Measurements from ENCODE around the gene ZNF384.
A peak's percentile ranks its signal among the peaks of the same experiment; 100 is the strongest.
"Not testable (repeated sequence)": the region's sequence is repeated elsewhere in the genome, so short reads cannot be mapped to it uniquely, and the experiment has no call there.

Gene ZNF384

DNA sequence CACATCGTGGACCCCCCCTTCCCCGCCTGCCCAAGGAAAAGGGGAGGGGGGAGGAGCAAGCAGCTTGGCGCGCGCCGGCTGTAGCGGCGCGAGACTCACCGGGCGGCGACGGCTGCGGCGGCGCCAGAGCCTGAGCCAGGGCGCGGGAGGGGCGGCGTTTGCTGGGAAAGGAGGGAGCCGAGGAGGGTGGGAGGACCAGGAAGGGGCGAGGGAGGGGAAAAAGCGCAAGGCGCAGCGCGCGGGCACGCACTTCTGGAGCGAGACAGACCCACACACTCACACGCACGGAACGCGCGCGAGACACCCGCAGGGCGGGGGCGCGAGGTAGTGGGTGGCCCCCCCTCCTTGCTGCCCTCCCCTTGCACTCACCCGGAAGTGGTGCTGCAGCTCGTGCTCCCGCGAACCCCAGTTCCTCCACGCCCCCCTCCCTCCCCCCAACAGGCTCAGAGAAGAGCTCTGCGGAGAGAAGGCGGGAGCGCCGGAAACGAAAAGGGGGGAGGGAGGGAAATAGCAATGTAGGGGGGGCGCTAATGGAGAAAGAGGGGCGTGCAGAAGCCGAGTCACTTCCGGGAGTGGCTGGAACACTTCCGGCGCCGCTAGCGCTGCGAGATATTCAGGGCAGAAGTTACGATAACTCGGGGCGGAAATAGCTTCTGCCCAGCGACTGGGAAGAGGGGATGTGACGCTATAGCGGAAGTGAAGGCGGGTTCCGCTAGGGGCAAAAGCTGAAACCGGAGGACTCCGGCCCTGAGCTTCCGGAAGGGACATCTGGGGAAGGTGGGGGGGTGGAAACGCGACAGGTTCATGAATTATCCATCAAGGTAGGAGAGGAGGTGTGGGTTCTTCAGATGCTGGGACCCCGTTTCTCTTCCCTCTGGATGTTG is at the start of gene ZNF384:
TSS of gene ZNF384 (minus strand) at position 377 of the 884 bp plus-strand sequence. CDS start 9,855 bp downstream, outside the sequence.
- DNase-seq: peak; percentile 99

DNA sequence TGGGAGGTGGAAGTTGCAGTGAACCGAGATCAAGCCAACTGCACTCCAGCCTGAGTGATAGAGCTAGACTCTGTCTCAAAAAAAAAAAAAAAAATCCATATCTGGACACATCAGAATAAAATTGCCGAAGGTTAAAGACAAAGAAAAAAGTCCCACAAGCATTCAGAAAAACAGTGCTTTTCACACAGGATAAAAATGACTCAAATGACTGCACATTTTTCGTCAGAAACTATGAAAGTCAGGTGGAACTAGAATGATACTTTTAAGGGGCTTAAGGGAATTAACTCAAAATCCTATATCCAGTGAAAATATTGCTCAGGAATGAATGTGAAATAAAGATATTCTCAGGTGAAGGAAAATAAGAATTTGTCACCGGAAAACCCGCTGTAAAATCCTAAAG is 47.6 kb upstream of the ZNF384 start:
- DNase-seq: no peak

DNA sequence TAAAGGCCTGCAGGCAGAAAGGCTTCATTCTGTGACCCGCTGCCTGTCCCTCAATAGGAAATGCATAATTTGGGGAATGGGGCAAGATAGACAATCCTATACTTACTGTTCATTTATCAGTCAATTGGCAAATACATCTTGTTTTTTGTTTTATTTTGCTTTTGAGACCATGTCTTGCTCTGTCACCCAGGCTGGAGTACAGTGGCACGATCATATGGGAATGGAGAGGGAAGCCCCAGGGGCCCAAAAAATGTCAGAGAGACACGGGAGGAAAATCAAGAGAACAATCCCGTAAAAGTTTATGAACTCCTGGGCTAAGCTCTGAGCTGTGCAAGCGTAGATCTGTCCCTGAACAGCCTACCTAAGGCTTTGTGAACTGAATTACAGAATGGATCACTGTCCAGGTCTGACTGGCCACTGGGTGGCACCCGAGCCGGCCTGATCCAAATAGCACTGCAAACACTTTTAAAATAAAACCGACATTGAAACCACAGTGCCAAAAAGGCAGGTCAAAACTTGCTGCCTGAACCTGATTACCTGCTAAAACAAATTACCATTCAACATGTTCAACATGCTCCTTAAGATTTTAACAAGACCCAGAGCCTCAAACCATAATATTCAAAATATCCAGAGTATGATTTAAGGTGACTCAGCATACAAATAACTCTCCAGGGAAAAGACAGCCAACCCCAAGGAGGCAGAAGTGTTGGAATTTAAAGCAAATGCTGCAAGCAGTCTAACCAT is 46.4 kb upstream of the ZNF384 start:
- DNase-seq: peak; percentile 35

DNA sequence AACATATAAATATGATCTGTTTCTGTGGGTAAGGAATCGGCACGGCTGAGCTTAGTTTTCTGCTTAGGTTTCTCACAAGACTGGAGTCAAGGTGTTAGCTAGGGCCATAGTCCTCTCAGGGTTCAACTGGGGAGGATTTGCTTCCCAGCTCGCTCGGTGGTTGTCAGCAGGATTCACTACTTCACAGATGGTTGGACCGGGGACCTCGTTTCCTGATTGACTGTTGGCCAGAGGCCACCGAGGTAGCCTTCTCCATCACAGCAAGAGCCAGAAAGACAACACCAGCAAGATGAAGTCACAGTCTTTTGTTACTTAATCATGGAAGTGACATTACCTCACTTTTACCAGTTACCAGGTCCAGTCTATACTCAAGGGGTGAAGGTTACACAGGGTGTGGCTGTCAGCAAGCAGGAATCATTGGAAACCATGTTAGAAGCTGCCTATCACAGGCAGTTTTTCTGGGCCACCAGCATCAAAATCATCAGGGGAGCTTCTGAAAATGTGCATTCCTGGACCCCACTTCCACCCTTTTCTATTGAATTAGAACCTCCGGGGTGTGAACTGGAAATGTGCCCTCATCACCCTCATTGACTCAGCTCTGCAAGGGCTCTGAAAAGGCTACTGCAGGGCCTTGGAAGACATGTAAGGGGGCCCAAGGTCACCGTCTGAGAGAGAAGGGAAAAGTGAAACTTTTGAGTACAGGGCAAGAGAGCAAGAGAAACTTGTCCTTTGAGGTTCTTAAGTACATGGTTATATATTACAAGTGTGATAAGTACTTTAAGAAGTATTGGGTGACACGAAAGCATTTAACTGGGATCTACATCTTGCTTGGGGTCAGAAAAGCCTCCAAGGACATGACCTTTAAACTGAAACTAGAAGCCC is 45.6 kb upstream of the ZNF384 start:
- no peak for DNase-seq

GRCh38 chr12:6730169-6730568 is 41.0 kb upstream of the ZNF384 start:
- DNase-seq: no peak

DNA sequence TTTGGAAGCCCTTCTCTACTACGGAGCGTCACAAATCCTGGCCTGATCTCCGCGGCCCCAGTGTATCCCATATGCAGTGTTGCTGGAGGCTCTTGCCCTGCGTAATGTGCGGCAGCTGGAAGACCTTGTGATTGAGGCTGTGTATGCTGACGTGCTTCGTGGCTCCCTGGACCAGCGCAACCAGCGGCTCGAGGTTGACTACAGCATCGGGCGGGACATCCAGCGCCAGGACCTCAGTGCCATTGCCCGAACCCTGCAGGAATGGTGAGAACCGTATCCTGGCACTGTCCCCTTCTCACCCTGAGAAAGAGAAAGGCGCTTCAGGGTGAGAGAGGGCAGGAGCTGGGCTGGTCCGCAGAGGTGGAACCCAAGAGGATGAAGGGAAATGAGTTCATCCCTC is 40.0 kb upstream of the ZNF384 start:
- no peak for DNase-seq

- DNase-seq: no peak
Observed at GRCh38 chr12:6725350-6725749, 36.2 kb upstream of the ZNF384 start.

- no peak for DNase-seq
Observed at GRCh38 chr12:6724409-6724797, 35.2 kb upstream of the ZNF384 start.

DNA sequence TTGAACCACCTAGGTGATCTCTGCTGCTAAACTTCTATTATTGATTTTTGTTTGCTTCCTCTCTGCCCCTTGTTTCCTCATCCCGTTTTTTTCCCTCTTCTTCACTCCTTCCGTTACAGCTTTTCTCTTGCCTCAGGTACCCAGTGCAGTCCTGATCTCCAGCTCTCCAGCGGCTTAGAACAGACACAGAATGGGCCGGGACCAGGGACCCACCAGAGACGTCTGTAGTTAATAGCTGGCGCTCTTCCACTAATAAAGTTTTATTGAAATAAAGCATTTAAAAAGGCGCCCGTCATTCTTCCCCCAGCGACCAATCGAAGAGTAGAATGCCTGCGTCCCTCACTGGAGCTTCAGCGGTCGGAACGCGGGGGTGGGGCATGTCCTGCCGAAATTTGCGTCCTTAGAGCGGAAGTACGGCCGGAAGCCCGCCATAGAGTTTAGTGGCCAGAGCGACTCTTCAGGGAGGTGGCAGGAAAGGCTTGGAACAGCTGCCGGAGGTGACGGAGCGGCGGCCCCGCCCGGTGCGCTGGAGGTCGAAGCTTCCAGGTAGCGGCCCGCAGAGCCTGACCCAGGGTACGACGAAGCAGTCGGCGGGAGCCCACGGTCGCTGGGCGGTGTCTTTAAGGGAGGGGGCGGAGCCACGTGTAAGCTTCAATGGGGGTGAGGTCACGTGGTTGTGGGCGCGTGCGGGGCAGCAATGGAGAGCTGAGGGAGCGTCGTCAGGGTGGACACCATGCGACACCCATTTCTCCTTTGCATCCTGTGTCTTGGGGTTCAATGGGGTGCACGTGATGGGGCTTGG is 34.6 kb upstream of the ZNF384 start, which contains the start of gene COPS7A:
TSS of gene COPS7A (plus strand) at position 440 of the 802 bp plus-strand sequence. CDS start 611 bp downstream, outside the sequence.
- peak; percentile 98 for DNase-seq

DNA sequence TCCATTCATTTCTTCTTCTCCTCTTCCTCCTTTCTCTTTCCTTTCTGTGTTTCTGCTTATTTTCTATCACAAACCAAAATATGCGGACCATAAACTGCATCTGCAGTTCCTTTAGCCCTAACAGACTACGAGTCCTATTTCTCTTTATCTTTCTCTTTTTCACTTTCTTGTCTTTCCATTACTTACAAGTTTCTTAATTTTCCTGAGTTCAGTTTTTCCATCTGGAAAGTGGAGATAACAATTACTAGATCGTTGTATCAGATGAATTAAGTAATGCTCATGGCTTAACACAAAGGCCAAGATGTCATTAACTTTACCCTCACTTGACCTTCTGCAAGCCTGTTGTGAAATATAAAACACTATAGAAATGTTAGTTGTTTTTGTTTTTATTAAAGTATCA is 33.7 kb upstream of the ZNF384 start:
- no peak for DNase-seq

DNA sequence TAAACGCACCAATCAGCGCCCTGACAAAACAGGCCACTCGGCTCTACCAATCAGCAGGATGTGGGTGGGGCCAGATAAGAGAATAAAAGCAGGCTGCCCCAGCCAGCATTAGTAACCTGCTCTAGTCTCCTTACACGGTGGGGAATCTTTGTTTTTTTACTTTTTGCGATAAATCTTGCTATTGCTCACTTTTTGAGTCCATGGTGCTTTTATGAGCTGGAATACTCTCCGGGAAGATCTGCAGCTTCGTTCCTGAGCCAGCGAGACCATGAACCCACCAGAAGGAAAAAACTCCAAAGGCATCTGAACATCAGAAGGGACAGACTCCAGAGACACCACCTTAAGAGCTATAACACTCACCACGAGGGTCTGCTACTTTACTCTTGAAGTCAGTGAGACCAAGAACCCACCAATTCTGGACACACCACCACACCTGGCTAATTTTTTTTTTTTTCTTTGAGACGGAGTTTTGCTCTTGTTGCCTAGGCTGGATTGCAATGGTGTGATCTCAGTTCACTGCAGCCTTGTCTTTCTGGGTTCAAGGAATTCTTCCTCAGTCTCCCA is 27.8 kb upstream of the ZNF384 start:
- DNase-seq: no peak

DNA sequence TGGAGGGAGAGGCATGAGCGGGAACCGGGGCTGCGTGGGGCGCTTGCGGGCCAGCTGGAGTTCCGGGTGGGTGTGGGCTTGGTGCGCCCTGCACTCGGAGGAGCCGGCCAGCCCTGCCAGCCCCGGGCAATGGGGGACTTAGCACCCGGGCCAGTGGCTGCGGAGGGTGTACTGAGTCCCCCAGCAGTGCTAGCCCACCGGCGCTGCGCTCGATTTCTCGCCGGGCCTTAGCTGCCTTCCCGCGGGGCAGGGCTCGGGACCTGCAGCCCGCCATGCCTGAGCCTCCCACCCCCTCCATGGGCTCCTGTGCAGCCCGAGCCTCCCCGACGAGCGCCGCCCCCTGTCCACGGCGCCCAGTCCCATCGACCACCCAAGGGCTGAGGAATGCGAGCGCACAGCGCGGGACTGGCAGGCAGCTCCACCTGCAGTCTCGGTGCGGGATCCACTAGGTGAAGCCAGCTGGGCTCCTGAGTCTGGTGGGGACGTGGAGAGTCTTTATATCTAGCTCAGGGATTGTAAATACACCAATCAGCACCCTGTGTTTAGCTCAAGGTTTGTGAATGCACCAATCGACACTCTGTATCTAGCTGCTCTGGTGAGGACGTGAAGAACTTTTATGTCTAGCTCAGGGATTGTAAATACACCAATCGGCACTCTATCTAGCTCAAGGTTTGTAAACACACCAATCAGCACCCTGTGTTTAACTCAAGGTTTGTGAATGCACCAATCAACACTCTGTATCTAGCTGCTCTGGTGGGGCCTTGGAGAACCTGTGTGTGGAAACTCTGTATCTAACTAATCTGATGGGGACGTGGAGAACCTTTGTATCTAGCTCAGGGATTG is 27.1 kb upstream of the ZNF384 start:
- DNase-seq: not testable (repeated sequence)

DNA sequence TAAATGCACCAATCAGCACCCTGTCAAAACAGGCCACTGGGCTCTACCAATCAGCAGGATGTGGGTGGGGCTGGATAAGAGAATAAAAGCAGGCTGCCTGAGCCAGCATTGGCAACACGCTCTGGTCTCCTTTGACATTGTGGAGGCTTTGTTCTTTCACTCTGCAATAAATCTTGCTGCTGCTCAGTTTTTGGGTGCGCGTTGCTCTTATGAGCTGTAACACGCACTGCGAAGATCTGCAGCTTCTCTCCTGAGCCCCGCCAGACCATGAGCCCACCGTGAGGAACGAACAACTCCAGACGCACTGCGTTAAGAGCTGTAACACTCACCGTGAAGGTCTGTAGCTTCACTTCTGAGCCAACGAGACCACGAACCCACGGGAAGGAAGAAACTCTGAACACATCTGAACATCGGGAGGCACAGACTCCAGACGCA is 19.8 kb upstream of the ZNF384 start:
- DNase-seq: no peak

DNA sequence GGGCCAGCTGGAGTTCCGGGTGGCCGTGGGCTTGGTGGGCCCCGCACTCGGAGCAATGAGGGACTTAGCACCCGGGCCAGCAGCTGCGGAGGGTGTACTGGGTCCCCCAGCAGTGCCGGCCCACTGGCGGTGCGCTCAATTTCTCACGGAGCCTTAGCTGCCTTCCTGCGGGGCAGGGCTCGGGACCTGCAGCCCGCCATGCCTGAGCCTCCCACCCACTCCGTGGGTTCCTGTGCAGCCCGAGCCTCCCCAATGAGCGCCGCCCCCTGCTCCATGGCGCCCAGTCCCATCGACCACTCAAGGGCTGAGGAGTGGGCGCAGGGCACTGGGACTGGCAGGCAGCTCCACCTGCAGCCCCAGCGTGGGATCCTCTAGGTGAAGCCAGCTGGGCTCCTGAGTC is 19.2 kb upstream of the ZNF384 start:
- DNase-seq: not testable (repeated sequence)

DNA sequence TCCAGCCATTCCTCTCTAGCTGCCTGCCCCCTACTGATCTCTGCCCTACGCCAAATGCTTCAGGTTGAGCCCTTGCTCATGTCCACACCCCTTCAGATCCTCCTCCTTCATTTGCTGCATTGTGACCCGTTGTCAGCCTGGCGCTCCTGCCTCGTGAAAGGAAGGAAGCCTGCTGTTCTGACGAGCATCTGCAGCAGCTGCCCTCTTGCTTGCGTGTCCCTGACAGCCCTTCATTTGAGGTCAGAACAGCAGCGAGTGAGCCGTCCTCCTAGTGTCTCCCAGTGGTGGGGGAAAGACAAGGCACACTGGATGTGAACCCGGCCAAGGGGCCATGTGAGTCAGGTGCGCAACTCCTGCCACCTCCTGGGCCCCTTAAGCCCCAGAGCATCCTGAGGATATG is 14.5 kb upstream of the ZNF384 start:
- DNase-seq: no peak

DNA sequence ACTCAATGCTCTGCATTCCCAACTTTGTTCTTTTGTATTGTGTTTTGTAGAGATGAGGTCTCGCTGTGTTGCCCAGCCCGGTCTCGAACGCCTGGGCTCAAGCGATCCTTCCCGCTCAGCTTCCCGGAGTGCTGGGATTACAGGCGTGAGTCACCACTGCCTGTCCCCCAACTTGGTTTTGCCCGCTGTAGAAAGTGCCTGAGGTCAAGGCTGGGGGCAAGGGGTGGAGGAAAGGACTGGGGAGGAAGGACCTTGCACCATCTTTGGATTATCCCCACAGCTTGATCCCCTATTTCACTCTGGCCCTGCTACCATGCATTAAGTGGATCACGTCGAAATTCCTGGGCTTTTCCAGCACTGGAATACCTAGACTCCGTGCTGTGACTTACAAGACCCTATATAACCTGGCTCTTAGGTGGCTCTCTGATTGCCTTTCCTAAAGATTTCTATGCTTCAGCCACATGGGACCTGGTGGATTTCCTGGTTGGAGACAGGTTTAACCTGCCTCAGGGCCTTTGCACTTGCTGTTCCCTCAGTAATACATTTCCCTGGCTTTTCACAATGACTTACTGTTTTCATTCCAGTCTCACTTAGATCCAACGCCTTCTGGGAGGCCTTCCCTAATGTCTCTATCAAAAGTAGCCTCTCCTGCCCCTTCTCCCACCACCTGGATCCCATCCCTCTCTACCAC is 12.0 kb upstream of the ZNF384 start:
- no peak for DNase-seq

- peak; percentile 17 for DNase-seq
Observed at GRCh38 chr12:6700646-6701051, 11.5 kb upstream of the ZNF384 start, which contains the start of gene PIANP. Gene PIANP (minus strand): TSS chr12:6700815. CDS start chr12:6698061, 2,754 bp downstream.

- no peak for DNase-seq
Observed at GRCh38 chr12:6699989-6700645, 10.9 kb upstream of the ZNF384 start.

DNA sequence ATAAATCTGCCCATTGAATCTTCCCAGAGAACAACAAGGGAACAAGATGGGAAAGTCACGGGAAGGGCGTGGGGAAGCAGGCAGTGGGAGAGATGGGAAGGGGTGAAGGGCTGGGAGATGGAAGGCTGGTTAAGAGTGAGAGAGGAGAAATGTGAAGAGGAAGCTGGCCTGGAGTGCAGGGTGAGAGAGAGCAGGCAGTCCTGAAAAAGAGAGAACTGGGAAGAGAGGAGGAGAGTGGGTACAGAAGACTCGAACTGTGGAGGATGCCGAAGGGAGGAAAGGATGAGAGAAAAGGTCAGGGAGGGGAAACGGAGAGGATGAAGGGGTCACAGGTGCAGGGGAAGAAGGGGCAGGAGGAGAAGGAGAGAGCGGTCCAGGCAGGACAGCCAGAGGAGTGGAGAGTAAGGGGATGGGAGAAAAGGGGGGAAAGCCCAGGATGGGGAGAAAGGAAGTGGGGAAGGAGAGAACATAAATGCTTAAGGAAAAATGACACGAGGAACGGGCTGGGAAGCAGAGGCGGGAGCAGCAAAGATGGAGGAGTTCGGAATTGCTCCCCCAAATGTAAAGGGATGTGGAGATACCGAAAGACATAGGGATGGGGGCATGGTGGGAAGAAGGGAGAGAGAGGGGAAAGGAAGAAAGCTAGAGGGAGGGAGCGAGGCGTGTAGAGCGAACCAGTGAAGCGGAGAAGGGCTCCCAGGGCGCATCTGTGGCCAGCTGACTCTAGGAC is 10.2 kb upstream of the ZNF384 start:
- no peak for DNase-seq

All from NCI-H1436 (cell line).